Esophagus muscularis mucosa (tissue), 4 donors: ENCODE measurements around the gene TAS1R3. TPM values are rescaled to one million over a fixed set of nuclear protein-coding genes. Genes with fewer than 3 reads are reported as not detected.

ENCODE experiments used
- DNase-seq: peaks from one replicate; pipeline ENCODE4 v3.0.0-alpha.2; 2017; ENCODE audit errors: extremely low spot score
- H3K27ac ChIP-seq, 4 donors: fragments of 200-600 bp; sonication (generic); replicated peaks in 1 of 4; 1 replicate in 3 of 4; 2 replicates in 1 of 4; pipeline ENCODE4 v1.5.1; 2016 to 2019; ENCODE audit warnings: mild to moderate bottlenecking in 1 of 4
- H3K27me3 ChIP-seq, 4 donors: fragments of 200-600 bp; sonication (generic); one replicate each; pipeline versions ENCODE4 v1.5.1 to v1.6.0; 2016 to 2019
- H3K36me3 ChIP-seq, 4 donors: fragments of 200-600 bp; sonication (generic); one replicate each; pipeline ENCODE4 v1.5.1; 2016 to 2019
- H3K4me1 ChIP-seq, 4 donors: fragments of 200-600 bp; sonication (generic); one replicate each; pipeline ENCODE4 v1.5.1; 2016 to 2019
- H3K4me3 ChIP-seq, 4 donors: fragments of 200-600 bp; sonication (generic); 1 replicate in 2 of 4; 2 replicates in 2 of 4; pipeline ENCODE4 v1.5.1; 2016 to 2019; ENCODE audit warnings: mild to moderate bottlenecking in 4 of 4, moderate library complexity in 1 of 4
- H3K9me3 ChIP-seq, 4 donors: fragments of 200-600 bp; sonication (generic); 1 replicate in 3 of 4; 2 replicates in 1 of 4; pipeline ENCODE4 v1.5.1; 2016 to 2019
- EP300 ChIP-seq: sonication (generic); formaldehyde crosslinking; IDR thresholded peaks from one replicate; pipeline ENCODE4 v1.6.1; 2017; ENCODE audit warnings: antibody characterized with exemption
- POLR2A ChIP-seq: fragments of 450-650 bp; IDR thresholded peaks from one replicate; pipeline ENCODE4 v1.6.1; 2017; ENCODE audit warnings: antibody characterized with exemption, moderate library complexity, mild to moderate bottlenecking, low read depth
- POLR2AphosphoS5 ChIP-seq, 2 donors: sonication (generic); formaldehyde crosslinking; IDR thresholded peaks; one replicate each; pipeline ENCODE4 v1.6.1; 2017; ENCODE audit warnings: antibody characterized with exemption in 2 of 2
- WGBS: methylation state at CpG from one replicate; pipeline ENCODE4 v1.1.5; 2018; 5-methylcytosine and 5-hydroxymethylcytosine counted together
- intact Hi-C: fragments of 100-400 bp; cut with DNase I; formaldehyde crosslinking; loops from one replicate; pipeline ENCODE4 v1.15.1; 2023
- total RNA-seq, 4 donors: library from RNA; depleted of rRNA; stranded (reverse); fragments of >200 nt; gene quantifications; one replicate each; pipeline versions ENCODE4 v1.1.0 to v1.2.1, GENCODE V29; 2016
- TF ChIP-seq, protein P1 (sequence below), 3 experiments: fragments of 200-600 bp in 2 of 3; fragments of 450-650 bp in 1 of 3; sonication (generic) in 2 of 3; IDR thresholded peaks; one replicate each; pipeline ENCODE4 v1.5.1; 2017 to 2019; ENCODE audit warnings: antibody characterized with exemption in 3 of 3, mild to moderate bottlenecking in 2 of 3, moderate library complexity in 1 of 3

TAS1R3 gene
- total RNA-seq, 4 donors from 2014 or later: 0.17 to 0.32 TPM; not detected in 2

DNA sequence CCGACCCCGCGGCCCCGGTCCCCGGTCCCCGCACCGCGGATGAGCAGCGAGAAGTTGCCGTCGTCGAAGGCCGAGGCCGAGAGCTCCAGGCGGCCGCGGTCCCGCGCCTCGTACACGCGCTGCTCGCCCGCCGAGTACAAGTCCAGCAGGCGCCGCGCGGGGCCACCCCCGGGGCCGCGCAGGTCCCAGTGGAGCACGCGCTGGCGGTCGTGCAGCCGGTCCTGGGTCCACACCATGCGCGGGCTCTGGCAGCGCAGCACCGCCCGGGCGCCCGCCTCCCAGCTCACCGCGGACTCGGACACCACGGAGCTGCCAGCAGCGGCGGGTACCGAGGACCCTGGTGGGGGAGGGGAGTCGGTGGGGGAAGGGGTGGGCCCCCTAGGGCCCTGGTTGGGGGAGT, 24.3 kb downstream of the TAS1R3 start:
- H3K4me1 ChIP-seq: peaks cover 43 to 93% (median 88%) of the 10 kb centered on the region in 4 donors
- peaks cover 0 to 25% (median 7%) of the 10 kb centered on the region in 4 donors for H3K36me3 ChIP-seq
- TF ChIP-seq POLR2A: no peak
- TF ChIP-seq, protein P1, sequence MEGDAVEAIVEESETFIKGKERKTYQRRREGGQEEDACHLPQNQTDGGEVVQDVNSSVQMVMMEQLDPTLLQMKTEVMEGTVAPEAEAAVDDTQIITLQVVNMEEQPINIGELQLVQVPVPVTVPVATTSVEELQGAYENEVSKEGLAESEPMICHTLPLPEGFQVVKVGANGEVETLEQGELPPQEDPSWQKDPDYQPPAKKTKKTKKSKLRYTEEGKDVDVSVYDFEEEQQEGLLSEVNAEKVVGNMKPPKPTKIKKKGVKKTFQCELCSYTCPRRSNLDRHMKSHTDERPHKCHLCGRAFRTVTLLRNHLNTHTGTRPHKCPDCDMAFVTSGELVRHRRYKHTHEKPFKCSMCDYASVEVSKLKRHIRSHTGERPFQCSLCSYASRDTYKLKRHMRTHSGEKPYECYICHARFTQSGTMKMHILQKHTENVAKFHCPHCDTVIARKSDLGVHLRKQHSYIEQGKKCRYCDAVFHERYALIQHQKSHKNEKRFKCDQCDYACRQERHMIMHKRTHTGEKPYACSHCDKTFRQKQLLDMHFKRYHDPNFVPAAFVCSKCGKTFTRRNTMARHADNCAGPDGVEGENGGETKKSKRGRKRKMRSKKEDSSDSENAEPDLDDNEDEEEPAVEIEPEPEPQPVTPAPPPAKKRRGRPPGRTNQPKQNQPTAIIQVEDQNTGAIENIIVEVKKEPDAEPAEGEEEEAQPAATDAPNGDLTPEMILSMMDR (IDR thresholded peaks at IDR 0.05): no peak
- TF ChIP-seq POLR2AphosphoS5 (IDR thresholded peaks at IDR 0.05): no peak
- no peak for TF ChIP-seq EP300
- no peak for DNase-seq
- intact Hi-C loops: no loop called here
- peak overlapping the region; percentile 35 to 69 (median 44) for H3K4me3 ChIP-seq
- H3K27me3 ChIP-seq: peaks cover 0 to 74% (median 26%) of the 10 kb centered on the region in 4 donors
- 0% methylated on average over 8 of the region's 52 CpGs for WGBS
- H3K9me3 ChIP-seq: no peaks in the 10 kb centered on the region
- peak overlapping the region; percentile 81 to 88 (median 84) for H3K27ac ChIP-seq

DNA sequence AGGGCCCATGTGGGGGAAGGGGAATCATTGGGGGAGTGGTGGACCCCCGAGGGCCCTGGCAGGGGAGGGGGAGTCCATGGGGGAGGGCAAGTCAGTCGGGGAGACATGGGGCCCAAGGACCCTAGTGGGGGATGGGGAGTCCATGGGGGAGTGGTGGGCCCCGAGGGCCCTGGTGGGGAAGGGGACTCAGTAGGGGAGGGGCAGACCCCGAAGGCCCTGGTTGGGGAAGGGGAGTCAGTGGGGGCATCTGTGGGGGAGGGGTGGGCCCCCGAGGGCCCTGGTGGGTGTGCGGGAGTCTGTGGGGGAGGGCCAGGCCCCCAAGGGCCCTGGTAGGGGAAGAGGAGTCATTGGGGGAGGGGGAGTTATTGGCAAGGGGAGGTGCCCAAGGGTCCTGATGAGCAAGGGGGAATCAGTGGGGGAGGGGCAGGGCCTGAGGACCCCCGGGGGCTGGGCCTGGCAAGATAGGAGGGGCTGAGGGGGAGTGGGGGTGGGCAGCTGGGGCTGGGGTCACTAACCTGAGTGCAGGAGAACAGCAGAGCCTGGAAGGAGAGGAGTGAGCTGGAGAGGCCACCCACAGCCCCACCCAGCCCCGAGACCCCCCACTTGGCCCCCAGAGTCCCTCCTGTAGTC, 25.2 kb downstream of the TAS1R3 start:
- Histone ChIP-seq H3K36me3 (peaks cover 0 to 25% (median 7%) of the 10 kb centered on the region in 4 donors), H3K27ac (peak overlapping the region; percentile 81 to 88 (median 84)), H3K9me3 (no peaks in the 10 kb centered on the region), H3K27me3 (peaks cover 0 to 74% (median 26%) of the 10 kb centered on the region in 4 donors), H3K4me1 (peaks cover 49 to 100% (median 94%) of the 10 kb centered on the region in 4 donors), H3K4me3 (peak overlapping the region; percentile 47 to 69 (median 57))
- TF ChIP-seq EP300 (no peak), POLR2A (no peak), POLR2AphosphoS5 (IDR thresholded peaks at IDR 0.05) (no peak)
- TF ChIP-seq, protein P1 (IDR thresholded peaks at IDR 0.05): no peak
- no peak for DNase-seq
- intact Hi-C loops: no loop called here
- WGBS: 25% methylated on average over 7 of the region's 8 CpGs

DNA sequence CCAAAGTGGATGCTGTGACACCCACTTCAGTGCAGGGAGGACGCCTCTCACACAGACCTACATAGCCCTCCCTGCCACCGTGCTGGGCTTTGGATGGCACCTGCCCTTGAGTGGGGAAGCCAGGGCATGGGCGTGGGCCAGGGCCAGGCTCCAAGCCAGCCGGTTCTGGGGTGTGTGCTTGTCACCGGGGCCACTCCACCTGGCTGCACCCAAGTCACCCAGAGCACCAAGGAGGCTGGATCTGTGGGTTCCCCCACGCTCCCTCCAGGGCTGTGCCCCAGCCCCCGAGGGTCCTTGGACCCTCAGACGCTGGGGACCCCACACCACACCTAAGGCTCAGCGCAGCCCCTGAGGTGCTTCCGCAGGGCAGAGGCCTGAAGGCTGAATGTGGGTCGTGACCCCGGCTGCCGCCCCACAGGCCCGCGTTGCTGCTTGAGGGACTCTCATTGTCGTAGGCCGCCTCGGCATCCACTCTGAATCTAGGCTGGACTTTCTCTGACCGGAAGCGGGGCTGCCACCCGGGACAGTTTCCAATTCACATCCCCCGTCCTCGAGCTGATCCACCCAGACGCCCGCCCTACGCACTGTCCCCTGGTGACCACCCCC, 25.8 kb downstream of the TAS1R3 start:
- TF ChIP-seq, protein P1 (IDR thresholded peaks at IDR 0.05): no peak
- TF ChIP-seq EP300 (no peak), POLR2AphosphoS5 (IDR thresholded peaks at IDR 0.05) (no peak), POLR2A (no peak)
- no peak for DNase-seq
- H3K4me1 ChIP-seq: peaks cover 44 to 100% (median 94%) of the 10 kb centered on the region in 4 donors
- H3K27ac ChIP-seq: peak overlapping the region; percentile 81 to 88 (median 84)
- H3K9me3 ChIP-seq: no peaks in the 10 kb centered on the region
- H3K36me3 ChIP-seq: peaks cover 0 to 25% (median 7%) of the 10 kb centered on the region in 4 donors
- H3K4me3 ChIP-seq: peak overlapping the region; percentile 47 to 69 (median 57)
- peaks cover 0 to 74% (median 26%) of the 10 kb centered on the region in 4 donors for H3K27me3 ChIP-seq
- intact Hi-C loops: no loop called here
- 29% methylated on average over 21 of the region's 26 CpGs for WGBS

DNA sequence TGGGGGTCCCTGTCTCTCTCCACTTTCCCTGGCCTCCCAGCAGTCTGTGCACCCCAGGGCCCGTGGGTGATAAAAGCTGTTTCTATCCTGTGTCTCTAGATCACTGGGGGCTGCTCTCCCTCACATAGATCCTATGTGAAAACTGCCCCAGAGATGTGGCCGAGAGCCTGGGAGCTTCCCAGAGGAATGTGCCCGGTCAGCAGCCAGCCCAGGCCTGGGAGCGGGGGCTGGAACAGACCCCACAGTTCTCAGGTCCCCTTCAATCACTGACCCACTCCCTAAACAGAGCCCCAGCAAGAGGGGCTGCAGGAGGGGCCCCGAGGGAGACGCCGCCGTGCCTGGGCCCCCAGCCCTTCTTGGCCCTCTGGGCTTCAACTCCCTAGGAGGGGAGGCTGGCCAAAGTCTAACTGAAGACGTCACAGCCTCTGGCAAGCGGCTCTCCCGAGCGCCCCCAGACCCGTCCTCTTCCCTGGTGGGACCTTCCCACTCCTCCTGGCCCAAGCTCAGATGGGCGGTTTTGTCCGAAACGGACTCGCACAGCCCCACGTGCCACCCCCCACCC, 26.9 kb downstream of the TAS1R3 start:
- Histone ChIP-seq H3K4me1 (peaks cover 39 to 94% (median 90%) of the 10 kb centered on the region in 4 donors), H3K36me3 (peaks cover 0 to 21% (median 7%) of the 10 kb centered on the region in 4 donors), H3K4me3 (peak overlapping the region; percentile 47 to 69 (median 57)), H3K27me3 (peaks cover 0 to 71% (median 25%) of the 10 kb centered on the region in 4 donors), H3K9me3 (no peaks in the 10 kb centered on the region), H3K27ac (peak overlapping the region; percentile 81 to 88 (median 84))
- WGBS: 6% methylated on average over 7 of the region's 18 CpGs
- TF ChIP-seq POLR2AphosphoS5 (IDR thresholded peaks at IDR 0.05) (no peak), POLR2A (no peak), EP300 (no peak)
- TF ChIP-seq, protein P1 (IDR thresholded peaks at IDR 0.05): no peak
- no peak for DNase-seq
- intact Hi-C loops: no loop called here
